Posterior vena cava (tissue), 2 donors: ENCODE results near the gene SLC6A6. TPM values are rescaled to one million over a fixed set of nuclear protein-coding genes. Genes with fewer than 3 reads are reported as not detected.

Experiments
- DNase-seq: peaks from one replicate; pipeline ENCODE4 v3.0.0-alpha.2; 2020; ENCODE audit warnings: low spot score
- intact Hi-C, 2 donors: fragments of 100-400 bp; cut with DNase I; formaldehyde crosslinking; loops; one replicate each; pipeline versions ENCODE4 v1.14.1 to v1.14.2; 2022 to 2023
- total RNA-seq, 2 donors: library from RNA; stranded (reverse); fragmentation: NEBNext Ultra II Directional; extraction: Animal tissue kit (Norgen Biotek cat#: 25700); gene quantifications; one replicate each; pipeline ENCODE4 v1.2.1, GENCODE V29; 2021
- donor health status: DM: yes; HTN: yes; CAD: no.
- donor health status: DM: yes; HTN: yes; CAD: no.

The SLC6A6 gene
- total RNA-seq, 2 donors from 2014 or later: 13.3 to 23.6 TPM

DNA sequence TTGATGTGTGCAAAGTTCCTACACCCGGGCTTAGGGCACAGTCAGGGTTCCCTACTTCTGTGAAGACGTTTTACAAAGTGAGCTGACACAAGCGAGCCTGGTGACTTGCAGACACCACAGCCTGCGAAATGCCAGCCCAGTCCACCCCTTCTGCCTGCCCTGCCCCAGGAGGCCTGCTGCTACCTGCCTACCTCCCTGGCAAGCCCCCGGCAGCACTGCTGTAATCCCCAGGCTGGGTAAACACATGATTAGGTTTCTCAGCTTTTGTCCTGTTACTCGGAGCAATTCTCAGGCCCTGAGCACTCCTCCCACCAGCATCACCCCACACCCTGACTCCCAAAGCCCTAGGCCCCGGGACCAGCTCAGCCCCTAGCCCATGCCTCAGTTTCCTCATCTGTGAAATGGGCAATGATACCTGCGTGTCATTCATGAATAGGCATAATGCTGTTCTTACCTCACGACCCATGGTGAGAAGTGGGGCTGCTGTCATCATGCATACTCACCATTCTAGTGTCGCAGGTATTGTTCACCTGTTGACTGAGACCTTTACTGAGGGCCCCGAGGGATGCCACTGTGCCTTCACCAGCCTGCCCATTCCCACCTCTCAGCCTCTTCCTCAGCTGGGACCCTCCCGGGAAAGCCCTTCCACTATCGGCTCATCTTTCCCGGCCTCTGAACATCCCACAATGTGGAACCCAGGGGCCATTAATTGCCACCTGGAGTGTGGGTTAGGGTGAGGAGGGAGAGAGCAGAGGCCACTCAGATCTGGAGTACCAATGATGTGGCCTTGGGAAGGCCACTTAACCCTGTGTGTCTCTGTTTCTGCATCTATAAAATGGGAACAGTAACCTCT is 31.5 kb upstream of the SLC6A6 start:
- intact Hi-C loops: no loop called here
- no peak for DNase-seq

GRCh38 chr3:14371573-14372474 is 30.6 kb upstream of the SLC6A6 start:
- DNase-seq: peak; percentile 93

DNA sequence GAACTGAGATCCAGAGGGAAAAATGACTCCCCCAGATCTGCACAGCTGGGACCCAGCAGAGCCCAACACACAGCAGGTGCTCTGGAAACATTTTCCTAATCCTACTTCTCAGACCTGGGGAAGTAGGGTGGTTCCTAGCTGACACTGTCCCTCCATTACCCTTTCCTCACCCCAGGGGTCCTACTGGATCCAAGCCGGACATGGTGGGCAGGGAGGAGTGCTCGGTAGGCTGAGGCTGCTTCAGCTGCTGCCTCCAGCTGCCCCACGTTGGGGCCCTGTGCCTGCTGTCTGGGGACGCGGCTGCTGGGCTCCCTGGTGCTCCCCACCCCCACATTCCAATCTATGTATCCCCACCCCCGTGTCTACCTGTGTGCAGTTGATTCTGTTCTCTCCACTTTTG is 29.8 kb upstream of the SLC6A6 start:
- DNase-seq: no peak
- intact Hi-C loops: no loop called here

More at GRCh38 chr3:14371573-14372474, 30.6 kb upstream of the SLC6A6 start:
- intact Hi-C loops: no loop called here

GRCh38 chr3:14373753-14374376 is 28.5 kb upstream of the SLC6A6 start:
- intact Hi-C loops: no loop called here
- no peak for DNase-seq

GRCh38 chr3:14374444-14374883 is 27.9 kb upstream of the SLC6A6 start:
- DNase-seq: no peak
- intact Hi-C loops: no loop called here

DNA sequence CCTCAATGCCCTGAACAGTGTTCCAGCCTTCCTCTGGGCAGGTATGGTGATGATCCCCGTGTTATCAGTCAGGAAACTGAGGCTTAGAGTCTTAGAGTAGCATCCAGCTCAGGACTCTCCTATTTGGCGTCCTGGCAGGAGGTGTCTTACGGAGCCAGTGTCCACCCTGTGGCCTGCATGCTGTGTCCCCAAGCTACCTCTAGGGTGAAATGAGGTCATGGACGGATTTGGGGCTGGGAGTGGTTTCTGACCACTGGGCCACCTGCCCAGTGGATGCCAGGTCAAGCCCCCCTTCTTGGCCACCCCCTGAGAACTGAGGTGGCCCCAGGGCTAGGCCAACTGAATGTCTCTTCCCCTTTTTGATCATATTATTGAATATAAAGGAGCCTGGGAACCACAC is 27.2 kb upstream of the SLC6A6 start:
- no peak for DNase-seq

DNA sequence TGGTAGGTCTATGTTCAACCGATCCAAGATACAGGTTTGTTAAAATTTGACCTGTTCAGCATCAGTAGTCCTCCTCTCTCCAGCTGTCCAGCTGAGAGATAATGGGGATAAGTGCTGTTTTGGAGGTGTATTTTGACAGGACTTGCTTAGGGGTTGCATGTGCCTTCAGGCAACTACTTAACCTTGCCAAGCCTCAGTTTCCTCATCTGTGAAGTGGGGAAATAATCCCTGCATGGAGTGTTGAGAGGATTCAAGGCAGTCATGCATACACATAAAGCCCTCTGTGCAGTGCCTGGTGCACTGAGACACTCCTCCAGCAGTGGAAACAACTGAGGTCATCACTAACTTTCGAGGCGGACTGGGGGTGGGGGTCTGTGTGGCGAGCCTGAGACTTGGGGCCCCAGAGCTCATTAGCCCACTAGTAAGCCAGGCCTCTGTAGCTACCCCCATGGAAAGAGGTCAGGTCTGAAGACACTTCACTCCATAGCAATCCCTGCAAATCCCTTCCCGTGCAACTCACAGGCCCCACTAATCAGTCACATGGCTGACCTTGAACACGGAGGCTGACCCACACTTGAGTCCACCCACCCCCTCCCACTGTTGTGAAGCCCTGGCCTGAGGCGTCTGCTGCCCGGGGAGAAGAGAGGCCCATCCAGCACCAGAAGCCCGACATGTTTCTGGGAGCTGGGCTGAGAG is 25.9 kb upstream of the SLC6A6 start:
- intact Hi-C loops: no loop called here
- no peak for DNase-seq

More for the DNA sequence above, 27.2 kb upstream of the SLC6A6 start:
- intact Hi-C loops: no loop called here

GRCh38 chr3:14377044-14377837 is 25.2 kb upstream of the SLC6A6 start:
- intact Hi-C loops: no loop called here
- DNase-seq: no peak

DNA sequence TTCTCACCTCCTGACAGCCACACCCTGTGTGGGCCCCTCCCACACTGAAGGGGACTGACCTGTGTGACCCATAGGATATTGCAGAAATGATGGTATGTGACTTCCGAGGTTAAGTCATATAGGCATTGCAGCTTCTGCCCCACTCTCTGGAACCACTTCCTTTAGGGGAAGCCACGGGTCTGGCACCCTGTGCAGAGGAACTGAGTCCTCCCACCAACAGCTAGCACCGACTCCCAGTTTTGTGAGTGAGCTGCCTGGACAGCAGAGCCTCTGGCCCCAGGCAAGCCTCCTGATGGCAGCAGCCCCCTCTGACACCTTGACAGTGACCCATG is 24.6 kb upstream of the SLC6A6 start:
- intact Hi-C loops: no loop called here
- no peak for DNase-seq

DNA sequence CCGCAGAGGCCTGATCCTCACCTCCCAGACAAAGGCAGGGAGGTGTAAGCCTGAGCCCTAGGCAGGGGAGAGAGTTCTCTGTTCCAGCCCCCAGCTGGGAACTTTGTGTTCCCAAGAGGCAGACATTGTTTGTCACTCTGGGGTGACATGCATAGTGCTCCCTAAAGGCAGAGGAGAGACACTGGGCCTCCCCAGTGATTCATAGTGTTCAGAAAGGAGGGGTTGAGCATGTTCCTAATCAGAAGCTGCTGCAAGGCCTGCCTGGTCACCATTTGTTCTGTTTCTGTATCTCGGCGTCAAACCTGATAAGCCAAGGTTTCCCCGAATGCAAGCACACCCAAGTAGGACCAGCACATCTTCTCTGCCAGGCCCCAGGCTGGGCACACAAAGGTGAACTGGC is 24.0 kb upstream of the SLC6A6 start:
- intact Hi-C loops: no loop called here
- no peak for DNase-seq

DNA sequence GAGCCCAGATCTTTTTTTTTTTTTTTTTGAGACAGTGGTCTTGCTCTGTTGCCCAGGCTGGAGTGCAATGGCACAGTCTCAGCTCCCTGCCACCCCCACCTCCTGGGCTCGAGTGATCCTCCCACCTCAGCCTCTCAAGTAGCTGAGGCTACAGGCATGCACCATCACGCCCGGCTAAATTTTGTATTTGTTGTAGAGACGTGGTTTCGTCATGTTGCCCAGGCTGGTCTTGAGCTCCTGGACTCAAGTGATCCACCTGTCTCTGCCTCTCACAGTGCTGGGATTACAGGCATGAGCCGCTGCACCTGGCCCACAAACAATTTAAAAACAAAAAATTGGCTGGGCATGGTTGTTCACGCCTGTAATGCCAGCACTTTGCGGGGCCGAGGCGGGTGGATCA is 22.6 kb upstream of the SLC6A6 start:
- intact Hi-C loops: loop anchor here in 1 of 2 donors (10.0 kb wide), 1 partner anchor 115 kb away; no protein-coding TSS in a partner anchor
- DNase-seq: no peak

GRCh38 chr3:14386254-14386653 is 16.2 kb upstream of the SLC6A6 start:
- intact Hi-C loops: loop anchor here in 1 of 2 donors (10.0 kb wide), 1 partner anchor 121 kb away; no protein-coding TSS in a partner anchor
- no peak for DNase-seq

DNA sequence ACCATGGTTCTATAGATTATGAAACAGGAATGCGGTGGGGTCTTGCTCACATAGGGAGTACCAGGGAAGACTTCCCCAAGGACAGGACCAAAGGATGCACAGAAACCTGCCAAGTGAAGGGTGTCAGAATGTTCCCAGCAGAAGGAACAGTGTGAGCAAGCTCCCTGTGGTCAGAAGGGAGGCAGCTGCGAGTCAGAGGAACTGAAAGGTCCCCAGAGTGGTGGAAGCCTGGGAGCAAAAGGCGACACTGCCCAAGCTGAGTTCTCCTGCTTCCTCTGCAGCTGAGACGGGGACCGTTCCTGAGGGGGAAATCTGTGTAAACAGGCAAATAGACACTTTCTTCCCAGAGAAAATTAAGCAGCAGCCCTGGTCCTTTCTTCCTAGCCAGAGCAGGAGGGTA is 14.2 kb upstream of the SLC6A6 start:
- intact Hi-C loops: loop anchor here in 1 of 2 donors (10.0 kb wide), 1 partner anchor 123 kb away; no protein-coding TSS in a partner anchor
- no peak for DNase-seq

DNA sequence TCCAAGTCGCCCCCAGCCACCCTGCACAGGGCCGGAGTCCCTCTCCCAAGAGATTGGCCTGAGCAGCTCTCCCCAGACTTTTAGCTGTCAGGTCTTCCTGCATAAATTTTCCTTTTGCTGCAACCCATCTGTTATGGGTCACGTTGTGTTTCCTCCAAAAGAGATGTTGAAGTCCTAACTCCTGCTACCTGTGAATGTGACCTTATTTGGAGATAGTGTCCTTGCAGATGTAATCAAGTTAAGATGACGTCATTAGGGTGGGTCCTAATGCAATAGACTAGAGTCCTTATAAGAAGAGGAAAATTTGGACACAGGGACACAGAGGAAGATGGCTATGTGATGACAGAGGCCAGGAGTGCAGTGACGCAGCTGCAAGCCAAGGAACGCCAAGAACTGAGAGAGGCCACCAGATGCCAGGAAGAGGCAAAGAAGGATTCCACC is 13.2 kb upstream of the SLC6A6 start:
- intact Hi-C loops: loop anchor here in 1 of 2 donors (10.0 kb wide), 1 partner anchor 124 kb away; no protein-coding TSS in a partner anchor
- no peak for DNase-seq

GRCh38 chr3:14389716-14390115 is 12.7 kb upstream of the SLC6A6 start:
- intact Hi-C loops: loop anchor here in 1 of 2 donors (10.0 kb wide), 1 partner anchor 125 kb away; no protein-coding TSS in a partner anchor
- DNase-seq: no peak

DNA sequence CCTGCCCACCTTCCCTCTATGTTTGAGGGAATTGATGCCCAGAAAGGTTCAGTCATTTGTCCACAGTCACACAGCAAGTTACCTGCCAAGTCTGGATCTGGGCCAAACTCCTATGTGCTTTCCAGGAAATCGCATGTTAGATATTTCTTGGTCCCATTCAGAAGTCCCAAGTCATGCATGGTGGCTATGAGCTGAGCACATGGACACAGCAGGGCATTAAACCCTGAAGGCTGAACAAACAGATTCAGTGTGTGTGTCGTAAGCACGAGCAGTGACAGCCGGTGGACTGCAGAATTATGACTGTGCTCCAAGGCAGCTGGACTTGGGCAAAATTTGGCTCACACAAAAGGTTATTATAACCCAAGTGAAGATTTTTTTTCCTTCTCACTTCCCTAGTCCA is 11.4 kb upstream of the SLC6A6 start:
- intact Hi-C loops: no loop called here
- DNase-seq: peak; percentile 86

DNA sequence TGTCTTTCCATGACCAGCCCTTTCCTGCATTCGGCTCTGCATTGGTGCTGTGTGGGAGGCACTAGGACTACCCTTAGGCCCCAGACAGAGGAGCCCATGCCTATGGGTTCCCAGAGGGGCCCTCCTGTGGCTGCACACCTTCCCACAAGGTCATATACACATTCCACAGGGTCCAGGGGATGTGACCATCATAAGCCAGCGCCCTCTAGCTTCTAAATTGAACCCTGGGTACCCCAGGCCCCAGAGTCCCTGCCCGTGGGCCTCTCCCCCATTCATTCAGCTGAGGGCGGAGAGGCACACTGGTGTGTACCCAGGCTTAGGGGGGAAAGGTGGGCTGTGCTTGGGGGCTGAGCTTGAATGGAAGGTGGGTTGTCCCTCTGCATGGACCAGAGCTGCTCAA is 10.2 kb upstream of the SLC6A6 start:
- DNase-seq: no peak
- intact Hi-C loops: no loop called here

GRCh38 chr3:14392803-14393319 is 9.5 kb upstream of the SLC6A6 start:
- intact Hi-C loops: no loop called here
- DNase-seq: no peak
